Activated T-cell treated with anti-CD3 and anti-CD28 coated beads for 48 hours (primary cell): ENCODE data around the gene UNKL.

ENCODE experiments used
- DNase-seq: peaks from one replicate; pipeline ENCODE4 v3.0.0-alpha.2; 2020; ENCODE audit warnings: low read depth

Gene UNKL

GRCh38 chr16:1414532-1415260 is at the start of gene UNKL:
TSS of gene UNKL (minus strand) at chr16:1414704. CDS start at chr16:1414691, 13 bp downstream.
- peak; percentile 78 for DNase-seq

DNA sequence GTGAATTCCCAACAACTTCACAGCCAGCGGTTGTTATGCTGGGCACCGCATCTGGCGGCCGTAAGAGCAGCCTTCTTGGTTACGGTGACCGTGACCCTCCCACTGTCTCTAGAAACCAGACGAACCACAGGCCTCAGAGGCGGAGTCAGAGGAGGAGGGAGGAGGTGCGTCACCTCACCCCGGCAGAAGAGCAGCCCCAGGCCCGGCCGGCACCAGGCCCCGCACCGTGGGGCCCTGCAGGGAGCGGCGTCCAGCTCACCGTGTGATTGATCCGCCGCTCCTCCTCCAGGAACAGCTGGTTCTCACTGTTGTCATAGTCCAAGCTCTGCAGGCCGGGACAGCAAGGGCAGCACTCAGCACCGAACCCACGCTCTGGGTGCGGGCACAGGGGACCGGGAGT is 46.6 kb upstream of the UNKL start:
- no peak for DNase-seq

DNA sequence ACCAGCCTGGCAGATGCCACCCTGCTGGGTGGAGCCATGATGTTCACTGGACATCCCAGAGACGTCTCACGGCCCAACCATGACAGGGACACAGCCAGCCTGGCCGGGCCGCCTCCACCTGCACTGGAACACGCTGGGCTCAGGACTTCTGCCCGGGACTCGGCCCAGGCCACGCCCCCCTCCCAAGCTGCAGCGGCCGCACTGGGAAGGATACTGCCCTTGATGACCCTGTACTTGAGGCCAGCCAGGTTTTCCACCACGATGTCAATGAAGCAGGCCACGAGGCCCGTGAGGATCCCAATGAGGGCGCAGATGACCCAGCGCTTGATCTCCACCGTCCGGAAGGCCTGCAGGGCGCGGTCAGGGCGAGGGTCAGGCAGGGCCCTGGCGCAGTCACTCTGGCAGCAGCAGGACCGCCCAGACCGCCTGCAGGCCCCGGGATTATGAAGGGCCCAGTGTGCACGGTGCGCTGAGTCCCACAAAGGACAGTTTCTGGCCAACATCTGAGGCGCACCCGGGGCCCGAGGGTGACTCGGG is 46.2 kb upstream of the UNKL start:
- DNase-seq, result no peak

DNA sequence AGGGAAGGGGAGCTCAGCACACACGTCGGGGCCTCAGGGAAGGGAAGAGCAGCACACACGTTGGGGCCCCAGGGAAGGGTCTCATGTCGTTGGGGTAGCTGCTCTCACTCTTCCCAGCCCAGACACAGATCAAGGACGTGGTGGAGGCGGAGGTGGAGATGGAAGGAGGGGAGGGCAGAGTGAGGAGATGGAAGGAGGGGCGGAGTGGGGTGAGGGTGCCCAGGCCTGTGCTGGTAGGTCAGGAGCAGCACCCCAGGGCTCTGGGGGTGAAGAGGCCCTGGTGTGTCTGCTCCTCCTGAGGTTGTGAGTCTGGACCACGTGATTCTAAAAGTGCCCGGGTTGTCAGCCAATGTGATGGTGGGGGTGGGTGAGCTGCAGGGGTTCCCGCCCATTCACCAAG is 45.5 kb upstream of the UNKL start:
- DNase-seq, result no peak

DNA sequence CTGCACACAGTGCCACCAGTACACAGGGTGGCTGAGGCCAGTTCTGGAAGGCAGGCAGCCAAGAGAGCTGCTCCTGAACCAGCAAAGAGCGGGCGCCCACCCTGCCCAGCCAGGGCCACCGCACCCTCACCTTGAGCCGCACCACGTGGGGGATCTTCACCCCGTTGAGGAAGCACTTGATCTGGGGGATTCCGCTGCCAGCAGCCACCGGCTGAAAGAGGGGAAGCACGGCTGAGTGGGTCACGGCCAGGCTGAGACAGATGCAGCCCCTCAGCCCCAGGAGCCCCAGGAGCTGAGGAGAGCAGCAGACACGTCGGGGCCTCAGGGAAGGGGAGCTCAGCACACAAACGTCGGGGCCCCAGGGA is 44.5 kb upstream of the UNKL start:
- DNase-seq, result no peak

DNA sequence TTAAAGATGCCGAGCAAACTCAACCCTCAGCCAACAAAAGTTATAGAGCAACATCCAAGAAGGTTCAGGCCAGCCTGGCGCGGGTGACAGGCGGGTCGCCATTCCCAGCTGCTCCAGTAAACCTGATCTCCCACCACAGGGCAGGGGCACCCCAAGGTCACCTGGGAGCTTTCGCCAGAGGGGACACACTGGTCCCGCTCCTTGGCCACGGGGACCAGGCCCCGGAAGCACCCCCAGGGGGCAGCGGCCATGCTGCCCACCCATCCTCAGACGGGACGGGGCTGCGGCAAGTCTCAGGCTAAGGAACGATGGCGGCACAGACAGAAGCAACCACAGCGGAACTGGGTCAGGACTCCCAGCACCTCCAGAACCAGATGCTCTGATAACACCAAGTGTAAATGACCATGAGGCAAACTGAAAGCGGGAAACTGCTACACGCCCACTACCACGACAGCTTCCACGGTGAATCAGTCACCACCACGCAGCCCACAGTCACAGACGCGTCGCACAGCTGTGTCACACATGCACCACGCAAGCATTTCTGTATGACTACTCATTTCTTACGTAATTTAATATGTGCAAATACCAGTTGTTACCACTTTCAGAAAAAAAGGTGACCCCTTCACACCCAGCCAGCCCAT is 44.0 kb upstream of the UNKL start:
- peak; percentile 42 for DNase-seq

DNA sequence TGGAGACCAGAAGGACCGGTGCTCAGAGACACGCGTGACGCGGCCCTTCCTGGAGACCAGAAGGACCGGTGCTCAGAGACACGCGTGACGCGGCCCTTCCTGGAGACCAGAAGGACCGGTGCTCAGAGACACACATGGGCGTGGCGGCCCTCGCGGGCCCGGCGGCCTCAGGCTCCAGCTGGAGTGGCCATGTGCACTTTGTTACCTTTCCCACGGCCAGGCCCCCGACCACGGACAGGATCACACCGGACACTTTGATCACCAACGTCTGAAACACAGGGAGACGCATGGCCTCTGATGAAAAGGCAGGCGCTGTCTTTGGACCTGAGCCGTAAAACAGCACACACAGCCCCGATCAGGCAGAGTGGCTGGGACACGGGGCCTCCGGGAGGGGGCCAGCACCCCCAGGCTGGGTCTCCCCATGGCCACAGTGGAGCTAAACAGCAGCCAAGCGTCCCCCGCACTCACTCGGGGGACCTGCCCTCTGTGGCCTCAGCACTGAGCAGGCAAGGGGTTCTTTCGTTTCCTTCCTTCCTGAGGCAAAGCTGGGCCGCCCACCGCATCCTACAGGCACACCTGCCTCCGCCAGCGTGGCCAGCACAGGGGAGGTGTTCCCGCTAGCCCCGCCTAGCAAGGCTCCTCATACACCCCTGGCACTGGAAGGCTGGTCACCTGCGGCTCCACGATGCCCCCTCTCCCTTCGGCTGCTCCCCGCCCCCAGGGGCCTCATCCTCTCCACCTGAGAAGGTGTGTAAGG is 43.2 kb upstream of the UNKL start:
- no peak for DNase-seq

GRCh38 chr16:1456951-1457350 is 42.4 kb upstream of the UNKL start:
- no peak for DNase-seq

DNA sequence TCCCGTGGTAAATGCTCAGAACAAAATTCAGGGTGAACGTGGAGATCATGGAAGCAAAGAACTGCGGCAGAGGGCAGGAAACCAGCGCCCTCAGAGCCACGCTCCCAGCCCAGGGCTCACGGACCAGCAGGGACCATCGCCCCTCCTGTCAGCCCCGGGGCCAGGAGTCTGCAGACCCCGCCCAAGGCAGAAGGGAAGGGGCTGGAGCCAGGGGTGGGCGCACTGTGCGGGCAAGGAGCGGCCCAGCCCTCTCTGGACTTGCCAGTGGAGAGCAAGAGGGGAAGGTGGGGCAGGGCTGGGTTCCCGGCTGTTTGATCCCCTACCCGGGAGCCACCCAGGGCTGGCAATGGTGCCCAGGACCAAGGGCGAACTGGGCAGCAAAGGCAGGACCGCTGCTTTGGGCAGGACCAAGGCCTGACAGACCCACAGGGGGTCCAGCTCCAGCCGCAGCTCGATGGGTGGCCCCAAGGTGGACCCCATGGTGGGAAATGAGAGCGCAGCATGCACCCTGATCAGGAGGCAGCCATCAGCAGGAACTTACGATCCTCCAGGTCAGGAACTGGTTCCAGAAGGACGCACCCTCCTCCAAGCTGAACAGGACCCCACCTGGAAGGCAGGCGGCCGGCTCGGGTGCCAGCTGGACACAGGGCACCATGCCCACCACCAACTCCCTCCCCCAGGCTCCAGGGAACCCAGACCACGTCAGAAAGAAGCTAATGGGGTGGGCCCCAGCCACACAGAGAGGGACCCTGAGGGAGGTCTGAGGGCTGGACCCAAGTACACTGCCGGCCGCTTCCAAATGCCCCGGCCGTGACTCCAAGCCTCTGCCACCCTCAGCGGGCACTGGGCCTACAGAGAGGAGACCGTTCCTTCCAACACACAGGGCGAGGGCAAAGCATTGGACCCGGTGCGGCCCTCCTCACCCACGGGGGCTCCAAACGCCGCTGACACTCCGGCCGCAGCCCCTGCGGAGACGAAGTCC is 41.0 kb upstream of the UNKL start:
- no peak for DNase-seq

GRCh38 chr16:1454561-1454960 is 40.1 kb upstream of the UNKL start:
- DNase-seq, result no peak

- no peak for DNase-seq
Measured at GRCh38 chr16:1453316-1453715, 38.8 kb upstream of the UNKL start.

GRCh38 chr16:1452530-1452929 is 38.0 kb upstream of the UNKL start:
- no peak for DNase-seq

DNA sequence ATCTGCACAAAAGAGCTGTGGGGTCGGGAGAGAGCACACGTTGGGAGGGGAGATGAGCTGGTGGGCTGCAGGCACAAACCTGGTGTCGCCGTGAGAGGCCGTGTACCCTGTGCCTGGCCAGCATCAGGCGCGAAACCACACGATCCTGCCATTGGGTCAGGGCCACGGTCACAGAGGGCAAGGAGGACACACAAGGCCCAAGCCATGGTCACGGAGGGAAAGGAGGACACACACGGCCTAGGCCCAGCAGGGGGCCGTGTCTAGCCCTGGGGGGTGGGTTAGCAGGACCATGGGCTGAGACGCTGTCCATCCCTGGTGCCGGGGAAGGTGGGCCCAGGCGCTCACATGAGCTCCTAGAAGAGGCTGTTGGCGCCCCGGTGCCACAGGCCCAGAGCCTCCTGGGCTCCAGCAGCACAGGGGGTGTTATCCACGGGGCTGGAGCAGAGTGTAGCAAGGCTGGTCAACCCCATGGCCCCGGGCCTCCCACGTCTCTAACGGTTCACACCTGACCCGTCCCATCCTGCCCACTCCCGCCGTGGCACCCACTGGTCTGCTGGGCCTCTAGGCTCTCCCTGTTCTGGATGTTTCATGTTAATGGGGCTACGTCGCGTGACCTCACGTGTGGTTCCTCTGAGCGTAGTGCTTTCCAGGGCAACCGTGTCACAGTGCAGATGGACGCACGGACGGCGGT is 37.3 kb upstream of the UNKL start:
- no peak for DNase-seq

- DNase-seq, result no peak
Measured at GRCh38 chr16:1450841-1451240, 36.3 kb upstream of the UNKL start.

DNA sequence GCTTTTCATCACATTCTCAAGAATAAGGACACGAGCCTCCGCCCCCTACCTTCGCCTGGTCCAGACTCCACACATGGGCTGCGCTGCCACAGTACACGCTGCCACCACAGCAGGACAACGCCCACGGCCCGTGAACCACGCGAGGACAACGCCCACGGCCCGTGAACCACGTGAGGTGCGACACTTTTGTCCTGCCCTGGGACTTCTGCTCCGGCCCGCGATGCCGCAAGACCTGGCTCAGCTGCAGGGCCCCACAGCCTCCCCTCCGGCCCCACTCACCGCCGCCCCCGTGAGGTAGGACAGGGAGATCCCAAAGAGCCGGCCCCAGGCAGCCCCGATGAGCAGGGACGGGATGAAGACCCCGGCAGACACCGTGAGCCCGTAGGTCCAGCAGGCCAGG is 35.7 kb upstream of the UNKL start:
- DNase-seq, result no peak

DNA sequence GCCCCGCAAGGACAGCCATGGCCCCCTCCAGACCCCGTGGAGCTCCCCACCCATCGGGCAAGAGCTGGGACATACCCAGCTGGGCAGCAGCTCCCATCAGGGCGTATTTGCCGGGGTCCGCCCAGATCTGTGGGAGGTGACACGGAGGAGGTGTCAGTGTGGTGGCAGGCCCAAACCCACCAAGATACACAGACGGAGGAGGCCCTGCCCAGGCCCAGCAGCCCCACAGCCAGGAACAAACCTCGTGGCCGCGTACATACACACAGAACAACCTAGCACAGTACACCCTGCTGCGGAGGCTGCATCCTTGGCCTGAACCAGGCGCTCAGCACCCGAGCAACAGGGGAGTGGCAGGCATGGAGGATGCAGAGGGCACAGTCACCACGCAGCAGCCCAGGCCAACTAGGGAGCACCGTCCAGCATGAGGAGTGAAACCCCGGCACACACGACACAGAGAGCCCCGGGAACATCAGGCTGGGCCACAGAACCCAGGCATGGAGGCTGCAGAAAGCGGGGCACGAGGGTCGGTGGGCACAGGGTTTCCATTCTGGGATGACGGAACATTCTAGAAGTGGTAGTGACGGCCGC is 34.8 kb upstream of the UNKL start:
- DNase-seq, result no peak

GRCh38 chr16:1448536-1449116 is 34.1 kb upstream of the UNKL start:
- DNase-seq, result no peak

- no peak for DNase-seq
Measured at GRCh38 chr16:1447965-1448364, 33.5 kb upstream of the UNKL start.

DNA sequence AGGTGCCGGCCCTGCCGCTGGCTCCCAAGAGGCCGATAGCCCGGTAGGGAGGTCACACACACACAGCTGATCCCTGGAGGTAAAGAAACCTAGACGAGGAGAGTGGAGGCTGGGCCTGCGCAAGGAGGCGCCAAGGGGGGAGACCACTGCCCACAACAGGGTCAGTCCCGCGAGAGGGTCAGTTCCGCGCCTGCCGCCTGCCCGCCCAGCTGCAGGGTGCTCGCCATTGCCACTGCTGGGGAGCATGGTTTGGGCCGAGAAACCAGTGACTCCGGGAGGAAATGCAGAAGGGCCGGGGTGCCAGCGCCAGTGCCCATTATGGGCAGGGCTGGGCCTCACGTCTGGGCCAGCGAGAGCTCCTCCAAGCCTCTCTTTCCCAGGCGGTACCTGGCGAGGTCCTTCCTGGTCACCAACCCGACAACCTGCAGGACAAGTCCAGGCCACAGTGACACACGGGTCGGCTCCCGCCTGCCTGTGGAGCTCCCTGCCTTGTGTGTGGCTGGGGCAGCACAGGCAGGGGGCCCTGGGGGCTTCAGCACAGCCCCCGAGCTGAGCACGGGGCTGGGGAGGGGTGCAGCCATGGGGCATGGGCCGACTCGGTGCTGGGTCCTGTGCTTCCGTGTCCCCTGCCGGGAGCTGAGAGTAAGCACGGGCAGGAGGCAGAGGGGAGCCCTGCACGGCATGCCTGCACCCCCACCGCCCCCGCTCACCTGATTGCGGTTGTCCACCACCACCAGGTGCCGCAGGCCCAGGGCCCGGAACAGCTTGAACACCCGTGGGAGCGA is 32.0 kb upstream of the UNKL start:
- no peak for DNase-seq
